ENCODE data around the gene C16orf54.
"Not testable (repeated sequence)": the region's sequence is repeated elsewhere in the genome, so short reads cannot be mapped to it uniquely, and the experiment has no call there.

GRCh38 chr16:29787155-29787554 lies 41.4 kb upstream of the C16orf54 start:
- TF ChIP-seq CTCF (conservative IDR thresholded peaks at IDR 0.05); EZH2 (IDR thresholded peaks at IDR 0.05; ENCODE audit: low read depth): not testable (repeated sequence)

Data from PC-9 (cell line).